Esophagus squamous epithelium (tissue), 5 donors: ENCODE measurements around the gene MERTK. TPM values are rescaled to one million over a fixed set of nuclear protein-coding genes. Genes with fewer than 3 reads are reported as not detected.

Source experiments
- DNase-seq: peaks from one replicate; lab custom pipeline; 2025; lab: John Stamatoyannopoulos, UW
- H3K27ac ChIP-seq, 4 donors: fragments of 200-600 bp; sonication (generic); one replicate each; pipeline ENCODE4 v1.5.1; 2016 to 2019; ENCODE audit warnings: mild to moderate bottlenecking in 1 of 4
- H3K27me3 ChIP-seq, 4 donors: fragments of 200-600 bp; sonication (generic); 1 replicate in 3 of 4; 2 replicates in 1 of 4; pipeline versions ENCODE4 v1.5.1 to v1.6.0; 2017 to 2021; ENCODE audit warnings: antibody characterized with exemption in 1 of 4
- H3K36me3 ChIP-seq, 3 donors: fragments of 200-600 bp; sonication (generic); one replicate each; pipeline ENCODE4 v1.5.1; 2016 to 2019
- H3K4me1 ChIP-seq, 3 donors: fragments of 200-600 bp; sonication (generic); one replicate each; pipeline ENCODE4 v1.5.1; 2017 to 2019
- H3K4me3 ChIP-seq, 4 donors: fragments of 200-600 bp; sonication (generic); 1 replicate in 3 of 4; 2 replicates in 1 of 4; pipeline ENCODE4 v1.5.1; 2016 to 2019; ENCODE audit warnings: mild to moderate bottlenecking in 2 of 4, moderate library complexity in 1 of 4
- H3K9me3 ChIP-seq, 3 donors: fragments of 200-600 bp; sonication (generic); one replicate each; pipeline ENCODE4 v1.5.1; 2016 to 2019
- CTCF ChIP-seq, 6 experiments: fragments of 450-650 bp in 4 of 6; fragments of 200-600 bp in 2 of 6; sonication (generic) in 2 of 6; IDR thresholded peaks; one replicate each; pipeline ENCODE4 v1.5.1; 2016 to 2019; ENCODE audit warnings: antibody characterized with exemption in 6 of 6, mild to moderate bottlenecking in 4 of 6, moderate library complexity in 4 of 6
- POLR2A ChIP-seq, 4 donors: fragments of 450-650 bp; IDR thresholded peaks; one replicate each; pipeline ENCODE4 v1.6.1; 2017; ENCODE audit warnings: antibody characterized with exemption in 4 of 4, mild to moderate bottlenecking in 4 of 4, moderate library complexity in 3 of 4
- whole genome bisulfite sequencing, 2 donors: methylation state at CpG; one replicate each; pipeline ENCODE4 v1.1.5; 2018; 5-methylcytosine and 5-hydroxymethylcytosine counted together
- intact Hi-C: fragments of 100-400 bp; cut with DNase I; formaldehyde crosslinking; loops from one replicate; pipeline ENCODE4 v1.15.0; 2022
- total RNA-seq, 4 donors: library from RNA; depleted of rRNA; stranded (reverse); fragments of >200 nt; gene quantifications; one replicate each; pipeline ENCODE4 v1.1.0, GENCODE V29; 2016
- donor health status: DM: yes; HTN: yes; CAD: no.

The MERTK gene
- total RNA-seq, 4 donors from 2014 or later = 1.7 to 13.7 (median 7.0) TPM

GRCh38 chr2:111919365-111919764 lies 21.0 kb downstream of the MERTK start:
- H3K9me3 ChIP-seq = no peaks in the 10 kb centered on the region

GRCh38 chr2:111919794-111920608 lies 21.6 kb downstream of the MERTK start:
- peaks cover 0 to 20% (median 4%) of the 10 kb centered on the region in 3 donors for H3K4me1 ChIP-seq
- no peaks in the 10 kb centered on the region for H3K9me3 ChIP-seq
- no peak for TF ChIP-seq CTCF (IDR thresholded peaks at IDR 0.05)
- no peak for TF ChIP-seq POLR2A (IDR thresholded peaks at IDR 0.05)
- intact Hi-C loops = no loop called here
- DNase-seq = no peak
- H3K4me3 ChIP-seq = no peak overlapping the region
- H3K27me3 ChIP-seq = peaks cover 0 to 10% (median 0%) of the 10 kb centered on the region in 4 donors
- no peak overlapping the region for H3K27ac ChIP-seq
- H3K36me3 ChIP-seq = peaks cover 0 to 8% (median 0%) of the 10 kb centered on the region in 3 donors
- WGBS, 2 donors = 74 to 78% methylated on average over 7 to 8 of the region's 8 CpGs

More at GRCh38 chr2:111919365-111919764, 21.0 kb downstream of the MERTK start:
- Histone ChIP-seq H3K36me3 (peaks cover 0 to 8% (median 0%) of the 10 kb centered on the region in 3 donors), H3K4me3 (no peak overlapping the region), H3K4me1 (peaks cover 0 to 20% (median 4%) of the 10 kb centered on the region in 3 donors), H3K27me3 (peaks cover 0 to 8% (median 0%) of the 10 kb centered on the region in 4 donors), H3K27ac (no peak overlapping the region)
- no peak for DNase-seq
- intact Hi-C loops = no loop called here
- WGBS, 2 donors = 51 to 56% methylated on average over 2 of the region's 2 CpGs
- TF ChIP-seq POLR2A (IDR thresholded peaks at IDR 0.05) = no peak
- TF ChIP-seq CTCF (IDR thresholded peaks at IDR 0.05) = no peak

- no peak for TF ChIP-seq POLR2A (IDR thresholded peaks at IDR 0.05)
- no peak for TF ChIP-seq CTCF (IDR thresholded peaks at IDR 0.05)
- Histone ChIP-seq H3K4me1 (peaks cover 0 to 19% (median 4%) of the 10 kb centered on the region in 3 donors), H3K36me3 (no peaks in the 10 kb centered on the region), H3K27ac (no peak overlapping the region), H3K9me3 (no peaks in the 10 kb centered on the region), H3K27me3 (peaks cover 0 to 10% (median 0%) of the 10 kb centered on the region in 4 donors), H3K4me3 (no peak overlapping the region)
- WGBS, 2 donors = 65 to 82% methylated on average over 3 to 4 of the region's 4 CpGs
- DNase-seq = no peak
- intact Hi-C loops = no loop called here
These were observed 24.9 kb downstream of the MERTK start for GRCh38 chr2:111923276-111923804.

- Histone ChIP-seq H3K27me3 (peaks cover 0 to 14% (median 0%) of the 10 kb centered on the region in 4 donors), H3K27ac (no peak overlapping the region), H3K9me3 (no peaks in the 10 kb centered on the region), H3K4me1 (peaks cover 0 to 5% (median 4%) of the 10 kb centered on the region in 3 donors), H3K4me3 (no peak overlapping the region), H3K36me3 (peaks cover 0 to 8% (median 0%) of the 10 kb centered on the region in 3 donors)
- intact Hi-C loops = no loop called here
- no peak for DNase-seq
- no peak for TF ChIP-seq POLR2A (IDR thresholded peaks at IDR 0.05)
- no peak for TF ChIP-seq CTCF (IDR thresholded peaks at IDR 0.05)
- 78 to 82% methylated on average over 2 to 3 of the region's 3 CpGs for WGBS, 2 donors
These were observed 26.3 kb downstream of the MERTK start for GRCh38 chr2:111924617-111925107.

GRCh38 chr2:111927723-111928122 lies 29.3 kb downstream of the MERTK start:
- H3K4me1 ChIP-seq = peaks cover 0 to 13% (median 0%) of the 10 kb centered on the region in 3 donors
- H3K27ac ChIP-seq = no peak overlapping the region
- H3K27me3 ChIP-seq = peaks cover 0 to 13% (median 0%) of the 10 kb centered on the region in 4 donors
- 83 to 90% methylated on average over 2 of the region's 2 CpGs for WGBS, 2 donors
- H3K36me3 ChIP-seq = peaks cover 0 to 15% (median 0%) of the 10 kb centered on the region in 3 donors
- DNase-seq = no peak
- intact Hi-C loops = no loop called here
- H3K4me3 ChIP-seq = no peak overlapping the region
- no peak for TF ChIP-seq POLR2A (IDR thresholded peaks at IDR 0.05)
- H3K9me3 ChIP-seq = no peaks in the 10 kb centered on the region
